Skeletal muscle tissue (tissue), 4 donors: ENCODE measurements around the gene MFGE8. TPM values are rescaled to one million over a fixed set of nuclear protein-coding genes. Genes with fewer than 3 reads are reported as not detected.

Experiments
- H3K27ac ChIP-seq: one replicate; pipeline ENCODE4 v1.7.0; 2013; ENCODE audit warnings: mild to moderate bottlenecking, low read depth, low read length, inconsistent platforms
- H3K27me3 ChIP-seq, 3 donors: one replicate each; pipeline ENCODE4 v1.7.0; 2013; ENCODE audit warnings: low read length in 3 of 3; ENCODE audit not compliant: control insufficient read depth in 3 of 3, insufficient read depth in 3 of 3
- H3K36me3 ChIP-seq, 3 donors: one replicate each; pipeline ENCODE4 v1.7.0; 2013; ENCODE audit warnings: low read length in 3 of 3; ENCODE audit not compliant: control insufficient read depth in 3 of 3, insufficient read depth in 3 of 3
- H3K4me1 ChIP-seq, 3 donors: one replicate each; pipeline ENCODE4 v1.7.0; 2013; ENCODE audit warnings: low read length in 3 of 3, mild to moderate bottlenecking in 3 of 3; ENCODE audit not compliant: control insufficient read depth in 3 of 3, insufficient read depth in 3 of 3
- H3K4me3 ChIP-seq, 3 donors: one replicate each; pipeline ENCODE4 v1.7.0; 2013; ENCODE audit warnings: low read length in 3 of 3
- H3K9ac ChIP-seq, 3 donors: one replicate each; pipeline ENCODE4 v1.7.0; 2013; ENCODE audit warnings: low read length in 3 of 3, mild to moderate bottlenecking in 3 of 3, moderate library complexity in 2 of 3, low read depth in 1 of 3
- H3K9me3 ChIP-seq, 3 donors: one replicate each; pipeline ENCODE4 v1.7.0; 2013; ENCODE audit warnings: low read length in 3 of 3; ENCODE audit not compliant: control insufficient read depth in 3 of 3
- total RNA-seq: library from RNA; depleted of rRNA; stranded (reverse); fragments of >200 nt; gene quantifications from one replicate; pipeline ENCODE4 v1.2.3, GENCODE V29; 2014
- donor health status: Osteomylitis.

MFGE8 gene
- total RNA-seq, 1 donor from 2014 or later = 35.0 TPM

- no peaks in the 10 kb centered on the region for H3K36me3 ChIP-seq
- H3K4me1 ChIP-seq = no peaks in the 10 kb centered on the region
- no peak overlapping the region for H3K9ac ChIP-seq
- H3K9me3 ChIP-seq = no peaks in the 10 kb centered on the region
- H3K27ac ChIP-seq = no peak overlapping the region
- no peak overlapping the region for H3K4me3 ChIP-seq
- no peaks in the 10 kb centered on the region for H3K27me3 ChIP-seq
These were observed 46.8 kb downstream of the MFGE8 start for GRCh38 chr15:88866295-88866881.

- Histone ChIP-seq H3K9ac (no peak overlapping the region), H3K27me3 (no peaks in the 10 kb centered on the region), H3K36me3 (no peaks in the 10 kb centered on the region), H3K4me1 (no peaks in the 10 kb centered on the region), H3K4me3 (no peak overlapping the region), H3K27ac (no peak overlapping the region), H3K9me3 (no peaks in the 10 kb centered on the region)
These were observed 47.6 kb downstream of the MFGE8 start for GRCh38 chr15:88865498-88866099.

- Histone ChIP-seq H3K9me3 (no peaks in the 10 kb centered on the region), H3K4me3 (no peak overlapping the region), H3K9ac (no peak overlapping the region), H3K36me3 (no peaks in the 10 kb centered on the region), H3K27ac (no peak overlapping the region), H3K4me1 (no peaks in the 10 kb centered on the region), H3K27me3 (no peaks in the 10 kb centered on the region)
These were observed 48.2 kb downstream of the MFGE8 start for GRCh38 chr15:88864861-88865497.

GRCh38 chr15:88863412-88863811 is 49.8 kb downstream of the MFGE8 start:
- Histone ChIP-seq H3K9me3 (no peaks in the 10 kb centered on the region), H3K27me3 (peaks cover 0 to 5% (median 0%) of the 10 kb centered on the region in 3 donors), H3K27ac (no peak overlapping the region), H3K4me3 (no peak overlapping the region), H3K9ac (no peak overlapping the region), H3K4me1 (no peaks in the 10 kb centered on the region), H3K36me3 (no peaks in the 10 kb centered on the region)

GRCh38 chr15:88860212-88860611 is 53.0 kb downstream of the MFGE8 start:
- H3K9me3 ChIP-seq = no peaks in the 10 kb centered on the region
- H3K36me3 ChIP-seq = no peaks in the 10 kb centered on the region
- H3K27ac ChIP-seq = no peak overlapping the region
- no peaks in the 10 kb centered on the region for H3K4me1 ChIP-seq
- peaks cover 0 to 6% (median under 1%) of the 10 kb centered on the region in 3 donors for H3K27me3 ChIP-seq
- no peak overlapping the region for H3K9ac ChIP-seq
- no peak overlapping the region for H3K4me3 ChIP-seq

GRCh38 chr15:88859550-88859949 is 53.6 kb downstream of the MFGE8 start:
- Histone ChIP-seq H3K27me3 (peaks cover 0 to 11% (median 6%) of the 10 kb centered on the region in 3 donors), H3K9me3 (no peaks in the 10 kb centered on the region), H3K4me3 (no peak overlapping the region), H3K9ac (no peak overlapping the region), H3K36me3 (no peaks in the 10 kb centered on the region), H3K4me1 (no peaks in the 10 kb centered on the region), H3K27ac (no peak overlapping the region)

GRCh38 chr15:88858934-88859333 is 54.2 kb downstream of the MFGE8 start:
- Histone ChIP-seq H3K36me3 (no peaks in the 10 kb centered on the region), H3K27ac (no peak overlapping the region), H3K4me1 (no peaks in the 10 kb centered on the region), H3K27me3 (peaks cover 0 to 13% (median 6%) of the 10 kb centered on the region in 3 donors), H3K9me3 (no peaks in the 10 kb centered on the region), H3K9ac (no peak overlapping the region), H3K4me3 (no peak overlapping the region)

GRCh38 chr15:88852476-88852875 is 60.7 kb downstream of the MFGE8 start:
- Histone ChIP-seq H3K27ac (no peak overlapping the region), H3K36me3 (no peaks in the 10 kb centered on the region), H3K4me3 (no peak overlapping the region), H3K9me3 (no peaks in the 10 kb centered on the region), H3K9ac (no peak overlapping the region), H3K4me1 (no peaks in the 10 kb centered on the region), H3K27me3 (peaks cover 0 to 18% (median 10%) of the 10 kb centered on the region in 3 donors)

GRCh38 chr15:88849376-88850072 is 63.7 kb downstream of the MFGE8 start:
- Histone ChIP-seq H3K4me3 (no peak overlapping the region), H3K27me3 (peaks cover 0 to 13% (median 4%) of the 10 kb centered on the region in 3 donors), H3K27ac (no peak overlapping the region), H3K4me1 (no peaks in the 10 kb centered on the region), H3K9me3 (no peaks in the 10 kb centered on the region), H3K9ac (no peak overlapping the region), H3K36me3 (no peaks in the 10 kb centered on the region)
